Body of pancreas (tissue), 4 donors: ENCODE data around the gene ADAMTS2. TPM values are rescaled to one million over a fixed set of nuclear protein-coding genes. Genes with fewer than 3 reads are reported as not detected.

Experiments used
- ATAC-seq: fragments of 150-250 bp; one replicate; pipeline ENCODE4 v1.9.1; 2016
- DNase-seq, 4 donors: peaks; one replicate each; pipeline ENCODE4 v3.0.0-alpha.2; 2019
- H3K27ac ChIP-seq, 4 donors: fragments of 200-600 bp; sonication (generic); 1 replicate in 3 of 4; 2 replicates in 1 of 4; pipeline versions ENCODE4 v1.5.1 to v1.6.1; 2016 to 2019; ENCODE audit warnings: mild to moderate bottlenecking in 1 of 4, mixed read lengths in 1 of 4, moderate library complexity in 1 of 4
- H3K27me3 ChIP-seq, 2 donors: fragments of 200-600 bp; sonication (generic); one replicate each; pipeline ENCODE4 v1.6.0; 2016; ENCODE audit warnings: mild to moderate bottlenecking in 1 of 2
- H3K36me3 ChIP-seq, 2 donors: fragments of 200-600 bp; sonication (generic); replicated peaks in 1 of 2; 2 replicates each; pipeline ENCODE4 v1.5.1; 2016; ENCODE audit warnings: low read depth in 2 of 2; ENCODE audit not compliant: insufficient read depth in 1 of 2
- H3K4me1 ChIP-seq: fragments of 200-600 bp; sonication (generic); one replicate; pipeline ENCODE4 v1.6.0; 2016
- H3K4me3 ChIP-seq, 2 donors: fragments of 200-600 bp; sonication (generic); 1 replicate in 1 of 2; 2 replicates in 1 of 2; pipeline ENCODE4 v1.5.1; 2016 to 2019
- H3K9me3 ChIP-seq, 3 donors: fragments of 200-600 bp; sonication (generic); 1 replicate in 2 of 3; 2 replicates in 1 of 3; pipeline ENCODE4 v1.5.1; 2016
- POLR2A ChIP-seq, 3 donors: fragments of 450-650 bp; IDR thresholded peaks; one replicate each; pipeline ENCODE4 v1.6.1; 2016; ENCODE audit warnings: antibody characterized with exemption in 3 of 3, mild to moderate bottlenecking in 2 of 3
- WGBS, 2 donors: methylation state at CpG; one replicate each; pipeline ENCODE4 v1.1.5; 2017; 5-methylcytosine and 5-hydroxymethylcytosine counted together
- intact Hi-C: fragments of 100-400 bp; cut with DNase I; formaldehyde crosslinking; loops from one replicate; pipeline ENCODE4 v1.15.1; 2023
- total RNA-seq, 2 donors: library from RNA; depleted of rRNA; stranded (reverse); fragments of >200 nt; gene quantifications; one replicate each; pipeline ENCODE4 v1.1.0, GENCODE V29; 2016
- TF ChIP-seq, protein P1 (sequence below), 7 experiments: fragments of 450-650 bp in 4 of 7; fragments of 200-600 bp in 3 of 7; sonication (generic) in 3 of 7; IDR thresholded peaks; one replicate each; pipeline ENCODE4 v1.5.1; 2016 to 2019; ENCODE audit warnings: antibody characterized with exemption in 7 of 7

ADAMTS2 gene
- total RNA-seq, 2 donors from 2014 or later = 9.1 to 19.1 TPM

DNA sequence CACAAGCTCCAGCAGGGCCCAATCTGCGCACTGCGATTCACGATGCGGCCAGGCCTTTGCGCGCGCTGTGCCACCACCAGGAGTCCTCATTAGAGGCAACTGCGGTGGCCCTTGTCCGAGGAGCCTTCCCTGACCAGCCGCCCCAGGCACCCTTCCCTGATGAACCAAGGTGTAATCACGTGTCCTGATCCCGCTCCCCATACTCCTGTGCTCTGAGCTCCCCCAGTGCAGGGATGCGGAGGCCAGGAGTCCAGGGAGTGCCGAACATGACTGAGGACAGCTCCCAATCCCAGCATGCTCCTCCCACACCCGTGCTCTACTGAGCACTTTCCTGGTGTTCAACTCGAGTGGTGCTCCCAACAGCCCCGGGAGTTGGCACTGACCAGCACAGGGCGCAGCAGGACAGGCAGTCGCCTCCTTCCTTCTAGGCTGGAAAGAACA is 150.3 kb downstream of the ADAMTS2 start:
- Histone ChIP-seq H3K27me3 (no peaks in the 10 kb centered on the region), H3K9me3 (no peaks in the 10 kb centered on the region), H3K4me1 (no peaks in the 10 kb centered on the region), H3K4me3 (no peak overlapping the region), H3K36me3 (no peaks in the 10 kb centered on the region), H3K27ac (no peak overlapping the region)
- TF ChIP-seq POLR2A (IDR thresholded peaks at IDR 0.05) = no peak
- TF ChIP-seq, protein P1, sequence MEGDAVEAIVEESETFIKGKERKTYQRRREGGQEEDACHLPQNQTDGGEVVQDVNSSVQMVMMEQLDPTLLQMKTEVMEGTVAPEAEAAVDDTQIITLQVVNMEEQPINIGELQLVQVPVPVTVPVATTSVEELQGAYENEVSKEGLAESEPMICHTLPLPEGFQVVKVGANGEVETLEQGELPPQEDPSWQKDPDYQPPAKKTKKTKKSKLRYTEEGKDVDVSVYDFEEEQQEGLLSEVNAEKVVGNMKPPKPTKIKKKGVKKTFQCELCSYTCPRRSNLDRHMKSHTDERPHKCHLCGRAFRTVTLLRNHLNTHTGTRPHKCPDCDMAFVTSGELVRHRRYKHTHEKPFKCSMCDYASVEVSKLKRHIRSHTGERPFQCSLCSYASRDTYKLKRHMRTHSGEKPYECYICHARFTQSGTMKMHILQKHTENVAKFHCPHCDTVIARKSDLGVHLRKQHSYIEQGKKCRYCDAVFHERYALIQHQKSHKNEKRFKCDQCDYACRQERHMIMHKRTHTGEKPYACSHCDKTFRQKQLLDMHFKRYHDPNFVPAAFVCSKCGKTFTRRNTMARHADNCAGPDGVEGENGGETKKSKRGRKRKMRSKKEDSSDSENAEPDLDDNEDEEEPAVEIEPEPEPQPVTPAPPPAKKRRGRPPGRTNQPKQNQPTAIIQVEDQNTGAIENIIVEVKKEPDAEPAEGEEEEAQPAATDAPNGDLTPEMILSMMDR (IDR thresholded peaks at IDR 0.05) = no peak
- DNase-seq = no peak
- intact Hi-C loops = no loop called here
- WGBS, 2 donors = 80 to 82% methylated on average over 14 to 19 of the region's 19 CpGs
- ATAC-seq = no peak

DNA sequence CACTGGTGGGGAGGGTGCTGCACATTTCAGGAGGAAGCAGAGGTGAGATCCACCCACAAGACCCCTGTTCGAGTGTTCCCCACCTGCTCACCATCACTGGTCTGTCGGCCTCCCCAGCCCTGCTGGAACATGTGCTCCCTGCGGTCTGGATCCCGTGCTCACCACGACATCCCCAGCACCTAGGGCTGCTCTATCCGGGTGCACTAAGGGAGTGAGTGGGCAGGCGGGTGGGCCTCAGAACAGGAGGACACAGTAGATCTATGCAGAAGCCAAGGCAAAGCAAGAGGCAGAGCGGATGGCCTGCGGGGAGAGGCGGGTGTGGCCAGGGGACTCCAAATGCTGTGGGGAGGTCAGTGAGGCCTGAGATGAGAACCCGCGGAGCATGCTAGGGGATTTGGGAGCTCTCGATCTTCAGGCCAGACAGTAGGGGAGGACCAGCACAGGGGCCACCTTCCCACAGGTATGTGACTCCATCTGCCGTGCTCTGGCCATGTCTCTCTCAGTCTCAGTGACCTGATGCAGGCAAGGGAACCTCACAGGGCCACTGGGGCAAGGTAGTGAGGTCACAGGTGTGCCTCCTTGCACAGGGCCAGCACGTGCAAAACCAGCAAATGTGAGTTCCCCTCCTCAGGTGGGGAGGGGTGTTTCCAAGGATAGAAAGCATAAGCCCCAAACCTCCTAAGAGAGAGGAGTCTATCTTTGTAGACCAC is 150.9 kb downstream of the ADAMTS2 start:
- 67 to 79% methylated on average over 11 to 15 of the region's 15 CpGs for WGBS, 2 donors
- no peaks in the 10 kb centered on the region for H3K4me1 ChIP-seq
- no peak for TF ChIP-seq POLR2A (IDR thresholded peaks at IDR 0.05)
- TF ChIP-seq, protein P1 (IDR thresholded peaks at IDR 0.05) = no peak
- H3K4me3 ChIP-seq = no peak overlapping the region
- H3K36me3 ChIP-seq = no peaks in the 10 kb centered on the region
- no peak for DNase-seq
- ATAC-seq = no peak
- H3K27me3 ChIP-seq = no peaks in the 10 kb centered on the region
- no peak overlapping the region for H3K27ac ChIP-seq
- H3K9me3 ChIP-seq = no peaks in the 10 kb centered on the region
- intact Hi-C loops = no loop called here

DNA sequence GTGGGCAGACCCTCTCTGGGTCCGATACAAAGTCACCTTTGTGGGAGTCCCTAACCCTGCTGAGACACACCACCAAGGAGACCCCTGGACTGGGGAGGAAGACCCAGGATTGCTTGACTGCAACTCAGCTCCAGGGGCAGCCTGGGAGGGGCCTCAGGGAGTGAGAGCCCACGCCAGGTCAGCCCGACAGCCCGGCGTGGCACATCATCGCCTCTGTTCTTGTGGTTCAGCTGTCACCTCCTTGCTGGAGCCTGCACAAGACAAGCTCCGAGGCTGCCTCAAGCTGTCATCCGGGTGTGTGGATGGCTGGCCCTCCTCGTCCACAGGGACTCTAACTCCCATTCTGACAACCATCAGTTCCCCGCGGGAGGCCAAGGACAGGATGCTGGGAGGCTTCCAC is 151.5 kb downstream of the ADAMTS2 start:
- H3K27me3 ChIP-seq = no peaks in the 10 kb centered on the region
- no peaks in the 10 kb centered on the region for H3K9me3 ChIP-seq
- ATAC-seq = no peak
- no peaks in the 10 kb centered on the region for H3K4me1 ChIP-seq
- 63 to 68% methylated on average over 8 to 11 of the region's 11 CpGs for WGBS, 2 donors
- H3K4me3 ChIP-seq = no peak overlapping the region
- DNase-seq = no peak
- no peak overlapping the region for H3K27ac ChIP-seq
- H3K36me3 ChIP-seq = no peaks in the 10 kb centered on the region
- intact Hi-C loops = no loop called here
- TF ChIP-seq, protein P1 (IDR thresholded peaks at IDR 0.05) = no peak

DNA sequence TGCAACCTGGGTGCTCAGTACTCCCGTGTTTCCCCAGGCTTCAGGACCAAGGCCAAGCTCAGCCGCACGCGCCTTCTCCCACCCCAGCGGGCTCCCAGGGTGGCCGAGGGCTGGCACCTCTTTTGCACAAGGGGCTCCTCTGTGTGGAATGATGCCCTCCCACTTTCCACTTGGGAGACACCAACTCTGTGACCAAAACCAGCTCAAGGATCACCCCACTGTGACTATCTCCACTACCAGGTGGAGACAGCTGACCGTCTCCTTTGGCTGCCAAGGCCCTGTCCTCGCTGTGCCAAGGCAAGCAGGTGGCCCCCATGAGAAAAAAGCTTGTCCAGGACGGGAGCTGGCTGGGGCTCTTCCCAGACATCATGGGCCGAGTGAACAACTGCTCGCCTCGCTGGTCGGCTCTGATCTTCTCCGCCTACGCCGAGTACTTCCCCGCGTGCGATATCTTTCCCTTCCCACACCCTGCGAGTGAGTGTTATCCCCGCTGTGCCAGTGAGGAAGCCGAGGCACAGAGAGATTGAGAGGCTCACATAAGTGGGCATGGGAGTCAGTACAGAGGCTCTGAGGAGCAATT is 152.3 kb downstream of the ADAMTS2 start:
- Histone ChIP-seq H3K4me1 (no peaks in the 10 kb centered on the region), H3K9me3 (no peaks in the 10 kb centered on the region), H3K27ac (no peak overlapping the region), H3K36me3 (no peaks in the 10 kb centered on the region), H3K4me3 (no peak overlapping the region), H3K27me3 (no peaks in the 10 kb centered on the region)
- DNase-seq (no peak), ATAC-seq (no peak)
- intact Hi-C loops = no loop called here
- TF ChIP-seq, protein P1 (IDR thresholded peaks at IDR 0.05) = no peak
- no peak for TF ChIP-seq POLR2A (IDR thresholded peaks at IDR 0.05)
- 68 to 70% methylated on average over 16 to 22 of the region's 22 CpGs for WGBS, 2 donors
